GM12878 (cell line): ENCODE results near the gene RFT1. TPM values are rescaled to one million over a fixed set of nuclear protein-coding genes. Genes with fewer than 3 reads are reported as not detected.

Experiments used
- ATAC-seq: fragments of 200-7000 bp; cut with Tn5 transposase; 3 replicates; pipeline ENCODE4 v1.9.1; 2020; ENCODE audit warnings: mild to moderate bottlenecking, moderate library complexity
- BruUV-seq: library from RNA; stranded (reverse); fragments of 400-500 nt; replicated peaks from 2 replicates; lab custom pipeline; 2021; lab: Mats Ljungman, UMichigan
- CTCF ChIA-PET: fragments of 300-600 bp; sonication (Branson Sonifier 250); formaldehyde crosslinking; extraction: SDS; loops from one replicate; lab custom pipeline; 2021; ENCODE audit warnings: inconsistent platforms; lab: Yijun Ruan, JAX
- POLR2A ChIA-PET: fragments of 350-600 bp; formaldehyde crosslinking; extraction: SDS; loops from one replicate; lab custom pipeline; 2021; ENCODE audit warnings: inconsistent platforms; lab: Charles Lee
- RAD21 ChIA-PET: fragments of 300-600 bp; sonication (Branson Sonifier 250); formaldehyde crosslinking; loops from one replicate; lab custom pipeline; 2023; ENCODE audit warnings: antibody characterized with exemption; ENCODE audit not compliant: unreplicated experiment; lab: Charles Lee
- SMC1A ChIA-PET: fragments of 300-600 bp; sonication (Branson Sonifier 250); formaldehyde crosslinking; loops from one replicate; lab custom pipeline; 2023; ENCODE audit not compliant: unreplicated experiment, uncharacterized antibody; lab: Charles Lee
- DNase-seq: peaks from one replicate; pipeline ENCODE4 v3.0.0-alpha.2; 2011; ENCODE audit warnings: low read depth, low spot score
- FAIRE-seq: peaks from 3 replicates; lab custom pipeline; 2011; peaks lifted over from hg19 to GRCh38; lab: Jason Lieb, UNC
- H2AFZ ChIP-seq: 2 replicates; pipeline ENCODE4 v1.6.0; 2011; ENCODE audit warnings: low read depth, low read length, control low read depth; ENCODE audit not compliant: control insufficient read depth
- H3K27ac ChIP-seq: 2 replicates; pipeline ENCODE4 v1.5.1; 2011; ENCODE audit warnings: control low read depth; ENCODE audit not compliant: control insufficient read depth, insufficient read depth
- H3K27me3 ChIP-seq, 2 experiments: replicated peaks in 1 of 2; 2 replicates each; pipeline versions ENCODE4 v1.6.0 to v1.6.1; 2011; ENCODE audit warnings: low read length in 1 of 2; ENCODE audit not compliant: control insufficient read depth in 2 of 2, insufficient read depth in 2 of 2
- H3K36me3 ChIP-seq, 2 experiments: 2 replicates each; pipeline ENCODE4 v1.5.1; 2011; ENCODE audit warnings: low read length in 1 of 2; ENCODE audit not compliant: control insufficient read depth in 2 of 2, insufficient read depth in 2 of 2
- H3K4me1 ChIP-seq: 2 replicates; pipeline ENCODE4 v1.6.1; 2011; ENCODE audit warnings: mild to moderate bottlenecking, low read length, moderate library complexity, mixed read lengths; ENCODE audit not compliant: control insufficient read depth, insufficient read depth
- H3K4me2 ChIP-seq: 2 replicates; pipeline ENCODE4 v1.6.0; 2011; ENCODE audit warnings: control low read depth; ENCODE audit not compliant: control insufficient read depth, insufficient read depth
- H3K4me3 ChIP-seq: fragments of 200-600 bp; sonication (generic); 2 replicates; pipeline ENCODE4 v1.5.1; 2016
- H3K79me2 ChIP-seq: 2 replicates; pipeline ENCODE4 v1.6.0; 2011; ENCODE audit warnings: low read length; ENCODE audit not compliant: control insufficient read depth, insufficient read depth
- H3K9ac ChIP-seq: 2 replicates; pipeline ENCODE4 v1.8.0; 2011; ENCODE audit warnings: low read length, control low read depth, mixed read lengths; ENCODE audit not compliant: control insufficient read depth, insufficient read depth
- H3K9me3 ChIP-seq: replicated peaks from 3 replicates; pipeline ENCODE4 v1.5.1; 2011; ENCODE audit warnings: mild to moderate bottlenecking, low read length; ENCODE audit not compliant: control insufficient read depth, insufficient read depth
- H4K20me1 ChIP-seq: 2 replicates; pipeline ENCODE4 v1.6.0; 2011; ENCODE audit not compliant: control insufficient read depth, insufficient read depth
- MEF2B ChIP-seq: fragments of 450-650 bp; IDR thresholded peaks from 2 replicates; pipeline ENCODE4 v1.6.1; 2018; ENCODE audit warnings: mild to moderate bottlenecking, moderate library complexity; ENCODE audit not compliant: partially characterized antibody, poor library complexity, severe bottlenecking
- NBN ChIP-seq: fragments of 450-650 bp; IDR thresholded peaks from 2 replicates; pipeline ENCODE4 v1.6.1; 2016
- NR2C1 ChIP-seq: fragments of 450-650 bp; IDR thresholded peaks from 2 replicates; pipeline ENCODE4 v1.6.1; 2017; ENCODE audit warnings: antibody characterized with exemption, mild to moderate bottlenecking, moderate library complexity
- STAT1 ChIP-seq: fragments of 450-650 bp; conservative IDR thresholded peaks from 2 replicates; pipeline ENCODE4 v1.6.1; 2014; ENCODE audit warnings: antibody characterized with exemption, mild to moderate bottlenecking
- TAF1 ChIP-seq: IDR thresholded peaks from 2 replicates; pipeline ENCODE4 v1.6.1; 2011; ENCODE audit warnings: mild to moderate bottlenecking, low read depth, low read length, borderline replicate concordance
- TARDBP ChIP-seq: IDR thresholded peaks from 2 replicates; pipeline ENCODE4 v1.6.1; 2016; ENCODE audit warnings: borderline replicate concordance
- WGBS: methylation state at CpG from one replicate; pipeline ENCODE4 v1.1.6; 2016; ENCODE audit warnings: low lambda C conversion rate; ENCODE audit not compliant: insufficient replicate concordance, insufficient coverage; ENCODE audit errors: missing lambda C conversion rate; 5-methylcytosine and 5-hydroxymethylcytosine counted together
- in situ Hi-C: fragments of 300-500 bp; cut with MboI; formaldehyde crosslinking; loops from 9 replicates; pipeline ENCODE4 v1.14.3; 2018; ENCODE audit warnings: mixed read lengths
- intact Hi-C: fragments of 100-400 bp; cut with micrococcal nuclease; formaldehyde crosslinking; loops from one replicate; pipeline ENCODE4 v1.14.2; 2022; ENCODE audit not compliant: unreplicated experiment
- polyA plus RNA-seq, 11 experiments: library from polyadenylated mRNA; depleted of rRNA in 4 of 11; unstranded in 6 of 11; stranded (reverse) in 5 of 11; fragments of >200 nt; fragmentation: Nextera tagmentation in 4 of 11; fragmentation: Illumina TruSeq in 1 of 11; extraction: Ambion mirVana in 4 of 11; extraction: Trizol in 1 of 11; gene quantifications; 1 replicate in 1 of 11; 2 replicates in 10 of 11; pipeline versions ENCODE4 v1.2.1 to v1.2.3, GENCODE V29; 2011 to 2016; ENCODE audit warnings: inconsistent platforms in 2 of 11, missing spikeins in 2 of 11, low read depth in 1 of 11
- total RNA-seq, 4 experiments: library from RNA; depleted of rRNA in 3 of 4; stranded (reverse); fragments of >200 nt in 3 of 4; fragmentation: Illumina TruSeq in 1 of 4; extraction: Trizol in 1 of 4; gene quantifications; 2 replicates each; pipeline versions ENCODE4 v1.2.1 to v1.2.3, GENCODE V29; 2013 to 2021
- TF ChIP-seq, protein P1 (sequence below): IDR thresholded peaks from 2 replicates; pipeline ENCODE4 v1.6.1; 2011; ENCODE audit warnings: borderline replicate concordance, low read depth, mild to moderate bottlenecking, moderate library complexity, low read length; ENCODE audit not compliant: insufficient read depth, poor library complexity, severe bottlenecking

Gene RFT1
- total and polyA plus RNA-seq, 10 of the 15 experiments (the other 5 are each of a cell fraction or from before 2014, with no cell fraction given): 16.6 to 75.1 (median 34.5) TPM

DNA sequence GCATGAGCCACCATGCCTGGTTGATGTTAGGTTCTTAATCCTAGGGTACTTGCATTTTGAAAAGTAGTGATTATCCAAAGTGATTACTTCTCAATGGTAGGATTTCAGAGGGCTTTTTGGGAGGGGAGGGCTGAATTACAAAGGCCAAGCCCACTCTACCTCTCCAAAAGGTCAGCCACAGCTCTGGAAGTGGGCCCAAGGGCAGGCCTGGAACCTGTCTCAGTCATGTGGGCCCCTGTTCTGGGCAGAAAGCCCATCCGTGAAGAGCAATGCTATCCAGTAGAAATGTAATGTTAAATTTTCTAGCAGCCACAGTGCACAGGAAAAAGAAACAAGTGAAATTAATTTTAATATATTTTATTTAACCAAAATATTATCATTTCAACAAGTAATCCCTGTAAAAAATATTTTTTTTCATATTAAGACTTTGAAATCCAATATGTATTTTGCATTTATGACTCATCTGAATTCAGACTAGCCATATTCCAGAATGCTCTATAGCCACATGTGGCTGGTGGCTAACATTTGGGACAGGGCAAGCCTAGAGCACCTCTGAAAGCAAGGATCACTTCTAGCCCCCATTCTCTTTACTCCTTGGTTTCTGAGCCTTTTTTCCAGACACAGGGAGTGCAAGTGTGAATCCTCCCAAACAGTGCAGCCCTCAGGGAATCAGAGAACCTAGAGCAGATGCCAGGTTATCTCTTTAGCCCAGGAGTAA is 16.8 kb downstream of the RFT1 start:
- POLR2A ChIA-PET: interaction anchor here (0.9 to 2.2 kb wide), 3 partner anchors 18 to 87 kb away, joined by 3 to 7 read pairs (median 4); no protein-coding TSS in a partner anchor
- no peak for DNase-seq

More for the DNA sequence above, 16.8 kb downstream of the RFT1 start:
- Histone ChIP-seq H3K36me3 (peaks cover 11 to 25% of the 10 kb centered on the region in 2 experiments), H3K9ac (no peak overlapping the region), H3K27ac (no peak overlapping the region), H2AFZ (peak overlapping the region; percentile 34; the same call in 1 of the 2 replicates), H3K9me3 (no peaks in the 10 kb centered on the region), H3K4me1 (no peaks in the 10 kb centered on the region), H3K27me3 (no peaks in the 10 kb centered on the region), H4K20me1 (no peaks in the 10 kb centered on the region), H3K4me2 (no peak overlapping the region), H3K4me3 (no peak overlapping the region), H3K79me2 (peaks cover 2% of the 10 kb centered on the region; the same call in 1 of the 2 replicates)
- WGBS: 100% methylated on average over 1 of the region's 1 CpG
- BruUV-seq: no TSS peak
- in situ Hi-C loops (no loop called here), intact Hi-C loops (loop anchor here (1.0 to 5.0 kb wide), 2 partner anchors 83 to 184 kb away; no protein-coding TSS in a partner anchor)
- FAIRE-seq: no peak
- TF ChIP-seq STAT1 (no peak), MEF2B (no peak), NBN (no peak), TARDBP (no peak), NR2C1 (no peak), TAF1 (no peak)
- TF ChIP-seq, protein P1, sequence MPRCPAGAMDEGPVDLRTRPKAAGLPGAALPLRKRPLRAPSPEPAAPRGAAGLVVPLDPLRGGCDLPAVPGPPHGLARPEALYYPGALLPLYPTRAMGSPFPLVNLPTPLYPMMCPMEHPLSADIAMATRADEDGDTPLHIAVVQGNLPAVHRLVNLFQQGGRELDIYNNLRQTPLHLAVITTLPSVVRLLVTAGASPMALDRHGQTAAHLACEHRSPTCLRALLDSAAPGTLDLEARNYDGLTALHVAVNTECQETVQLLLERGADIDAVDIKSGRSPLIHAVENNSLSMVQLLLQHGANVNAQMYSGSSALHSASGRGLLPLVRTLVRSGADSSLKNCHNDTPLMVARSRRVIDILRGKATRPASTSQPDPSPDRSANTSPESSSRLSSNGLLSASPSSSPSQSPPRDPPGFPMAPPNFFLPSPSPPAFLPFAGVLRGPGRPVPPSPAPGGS: no peak
- CTCF ChIA-PET: interaction anchor here (0.6 to 16.5 kb wide), 23 partner anchors 9 to 598 kb away, joined by 3 to 303 read pairs (median 6); partner anchors contain the start of gene RFT1
- RAD21 ChIA-PET: interaction anchor here (0.9 to 5.3 kb wide), 15 partner anchors 8 to 258 kb away, joined by 3 to 89 read pairs (median 4); partner anchors contain the start of gene PRKCD
- peak; percentile 45 for ATAC-seq
- SMC1A ChIA-PET: interaction anchor here (0.5 to 5.8 kb wide), 20 partner anchors 9 to 262 kb away, joined by 3 to 67 read pairs (median 5); partner anchors contain the start of gene RFT1
